ENCODE measurements around the gene CZIB. TPM values are rescaled to one million over a fixed set of nuclear protein-coding genes. Genes with fewer than 3 reads are reported as not detected.

The CZIB gene
- total RNA-seq, 4 donors from 2014 or later, result 49.2 to 67.7 (median 64.7) TPM

GRCh38 chr1:53176452-53177208 lies 43.8 kb downstream of the CZIB start:
- H3K27ac ChIP-seq, result no peak overlapping the region
- peaks cover 0 to 26% (median 0%) of the 10 kb centered on the region in 4 donors for H3K4me1 ChIP-seq
- no peak for DNase-seq (ENCODE audit: low spot score in 2 of 2)
- H3K36me3 ChIP-seq, result no peaks in the 10 kb centered on the region
- WGBS, 2 donors, result 68 to 69% methylated on average over 10 of the region's 10 CpGs
- no peaks in the 10 kb centered on the region for H3K9me3 ChIP-seq
- H3K4me3 ChIP-seq, result no peak overlapping the region
- H3K27me3 ChIP-seq, result no peaks in the 10 kb centered on the region
- peak in 1 of 5 experiments; percentile 10 for TF ChIP-seq CTCF (IDR thresholded peaks at IDR 0.05)
- TF ChIP-seq EP300 (IDR thresholded peaks at IDR 0.05), result no peak
- TF ChIP-seq POLR2A (IDR thresholded peaks at IDR 0.05), result no peak

GRCh38 chr1:53174971-53175913 lies 45.2 kb downstream of the CZIB start:
- no peak overlapping the region for H3K4me3 ChIP-seq
- TF ChIP-seq CTCF (IDR thresholded peaks at IDR 0.05) (no peak), POLR2A (IDR thresholded peaks at IDR 0.05) (no peak), EP300 (IDR thresholded peaks at IDR 0.05) (no peak)
- peaks cover 0 to 25% (median 0%) of the 10 kb centered on the region in 4 donors for H3K4me1 ChIP-seq
- no peaks in the 10 kb centered on the region for H3K9me3 ChIP-seq
- no peak overlapping the region for H3K27ac ChIP-seq
- 69 to 73% methylated on average over 10 of the region's 10 CpGs for WGBS, 2 donors
- H3K36me3 ChIP-seq, result no peaks in the 10 kb centered on the region
- no peaks in the 10 kb centered on the region for H3K27me3 ChIP-seq
- DNase-seq (ENCODE audit: low spot score in 2 of 2), result no peak

- no peak overlapping the region for H3K27ac ChIP-seq
- H3K4me3 ChIP-seq, result no peak overlapping the region
- no peaks in the 10 kb centered on the region for H3K27me3 ChIP-seq
- WGBS, 2 donors, result 21 to 28% methylated on average over 6 of the region's 6 CpGs
- H3K4me1 ChIP-seq, result peaks cover 0 to 25% (median 0%) of the 10 kb centered on the region in 4 donors
- no peak for TF ChIP-seq EP300 (IDR thresholded peaks at IDR 0.05)
- peak in 1 of 5 experiments; percentile 7 for TF ChIP-seq CTCF (IDR thresholded peaks at IDR 0.05)
- DNase-seq (ENCODE audit: low spot score in 2 of 2), result no peak
- H3K9me3 ChIP-seq, result no peaks in the 10 kb centered on the region
- H3K36me3 ChIP-seq, result no peaks in the 10 kb centered on the region
Observed at GRCh38 chr1:53172426-53173128, 47.9 kb downstream of the CZIB start.

- Histone ChIP-seq H3K36me3 (no peaks in the 10 kb centered on the region), H3K4me3 (no peak overlapping the region), H3K27me3 (no peaks in the 10 kb centered on the region), H3K4me1 (peaks cover 0 to 16% (median 0%) of the 10 kb centered on the region in 4 donors), H3K27ac (peak overlapping the region in 1 of 4 donors; percentile 68), H3K9me3 (no peaks in the 10 kb centered on the region)
- no peak for DNase-seq (ENCODE audit: low spot score in 2 of 2)
- 60 to 63% methylated on average over 8 of the region's 8 CpGs for WGBS, 2 donors
- TF ChIP-seq EP300 (IDR thresholded peaks at IDR 0.05), result no peak
- TF ChIP-seq POLR2A (IDR thresholded peaks at IDR 0.05), result no peak
Observed at GRCh38 chr1:53166912-53167311, 53.5 kb downstream of the CZIB start.

GRCh38 chr1:53166366-53166765 lies 54.1 kb downstream of the CZIB start:
- H3K27ac ChIP-seq, result peak overlapping the region in 1 of 4 donors; percentile 68
- H3K4me1 ChIP-seq, result peaks cover 0 to 15% (median 0%) of the 10 kb centered on the region in 4 donors
- no peak overlapping the region for H3K4me3 ChIP-seq
- WGBS, 2 donors, result 81 to 83% methylated on average over 6 of the region's 6 CpGs
- DNase-seq (ENCODE audit: low spot score in 2 of 2), result no peak
- TF ChIP-seq POLR2A (IDR thresholded peaks at IDR 0.05), result no peak
- TF ChIP-seq EP300 (IDR thresholded peaks at IDR 0.05), result no peak
- TF ChIP-seq CTCF (IDR thresholded peaks at IDR 0.05), result no peak
- no peaks in the 10 kb centered on the region for H3K36me3 ChIP-seq
- no peaks in the 10 kb centered on the region for H3K27me3 ChIP-seq
- no peaks in the 10 kb centered on the region for H3K9me3 ChIP-seq

Measured in tibial nerve (tissue), 4 donors.